Kidney epithelial cell (primary cell): ENCODE results near the gene LRRC8B. TPM values are rescaled to one million over a fixed set of nuclear protein-coding genes. Genes with fewer than 3 reads are reported as not detected.

Experiments used
- DNase-seq: peaks from one replicate; pipeline ENCODE4 v3.0.0-alpha.2; 2010; ENCODE audit warnings: low read depth
- H3K27me3 ChIP-seq: 2 replicates; pipeline ENCODE4 v1.6.0; 2011; ENCODE audit warnings: low read length; ENCODE audit not compliant: control insufficient read depth, insufficient read depth
- H3K36me3 ChIP-seq: 2 replicates; pipeline ENCODE4 v1.5.1; 2011; ENCODE audit warnings: low read length; ENCODE audit not compliant: control insufficient read depth, insufficient read depth
- H3K4me3 ChIP-seq: 2 replicates; pipeline ENCODE4 v1.5.1; 2011; ENCODE audit warnings: low read depth, mild to moderate bottlenecking, control low read depth, low read length
- CTCF ChIP-seq: IDR thresholded peaks from 2 replicates; pipeline ENCODE4 v1.5.1; 2011; ENCODE audit warnings: mild to moderate bottlenecking, moderate library complexity, low read length, control low read depth, inconsistent platforms; ENCODE audit not compliant: insufficient read depth, poor library complexity, severe bottlenecking
- total RNA-seq: library from RNA; depleted of rRNA; stranded (reverse); fragments of >200 nt; gene quantifications from 2 replicates; pipeline ENCODE4 v1.2.3, GENCODE V29; 2015

LRRC8B gene
- total RNA-seq, 1 donor from 2014 or later, result 8.9 TPM

- H3K27me3 ChIP-seq, result no peaks in the 10 kb centered on the region
- H3K36me3 ChIP-seq, result no peaks in the 10 kb centered on the region
- H3K4me3 ChIP-seq, result no peak overlapping the region
- no peak for DNase-seq
- TF ChIP-seq CTCF, result no peak
Measured at GRCh38 chr1:89610457-89611011, 85.9 kb downstream of the LRRC8B start.

- Histone ChIP-seq H3K4me3 (no peak overlapping the region), H3K36me3 (no peaks in the 10 kb centered on the region), H3K27me3 (no peaks in the 10 kb centered on the region)
- TF ChIP-seq CTCF, result no peak
- DNase-seq, result no peak
Measured at GRCh38 chr1:89611721-89612120, 87.1 kb downstream of the LRRC8B start.

GRCh38 chr1:89613928-89614327 is 89.3 kb downstream of the LRRC8B start:
- no peaks in the 10 kb centered on the region for H3K27me3 ChIP-seq
- DNase-seq, result no peak
- H3K4me3 ChIP-seq, result no peak overlapping the region
- H3K36me3 ChIP-seq, result no peaks in the 10 kb centered on the region
- no peak for TF ChIP-seq CTCF

- Histone ChIP-seq H3K36me3 (no peaks in the 10 kb centered on the region), H3K27me3 (no peaks in the 10 kb centered on the region), H3K4me3 (no peak overlapping the region)
- TF ChIP-seq CTCF, result peak; percentile 31
- DNase-seq, result no peak
Measured at GRCh38 chr1:89615676-89616598, 91.3 kb downstream of the LRRC8B start.

- no peak overlapping the region for H3K4me3 ChIP-seq
- no peaks in the 10 kb centered on the region for H3K27me3 ChIP-seq
- no peak for DNase-seq
- no peak for TF ChIP-seq CTCF
- H3K36me3 ChIP-seq, result no peaks in the 10 kb centered on the region
Measured at GRCh38 chr1:89616844-89617627, 92.4 kb downstream of the LRRC8B start.
